OCI-LY3 (cell line): ENCODE measurements around the gene SLC6A6.

Experiments
- CTCF ChIP-seq: fragments of 200-600, 300-600 bp; sonication (generic); IDR thresholded peaks from 2 replicates; pipeline ENCODE4 v1.5.1; 2014; ENCODE audit warnings: antibody characterized with exemption, low read length, low read depth
- EZH2phosphoT487 ChIP-seq: fragments of 200-600 bp; shearing (Covaris generic); IDR thresholded peaks from 2 replicates; pipeline ENCODE4 v1.6.1; 2018; ENCODE audit warnings: antibody characterized with exemption, mixed run types, low read depth

GRCh38 chr3:14484741-14485140 lies 82.3 kb downstream of the SLC6A6 start:
- TF ChIP-seq CTCF (no peak), EZH2phosphoT487 (no peak)
